Activated T-cell treated with anti-CD3 and anti-CD28 coated beads, Interleukin-2, amount 50 U/mL, for 72 hours (primary cell): ENCODE data around the gene RPUSD4. TPM values are rescaled to one million over a fixed set of nuclear protein-coding genes. Genes with fewer than 3 reads are reported as not detected.

Experiments
- ATAC-seq, 2 donors: fragments of 150-1000 bp; cut with Tn5 transposase; replicated peaks in 1 of 2; 2 replicates each; pipeline ENCODE4 v1.10.0; 2021; ENCODE audit warnings: moderate library complexity in 2 of 2, mild to moderate bottlenecking in 1 of 2
- DNase-seq, 2 donors: peaks; one replicate each; pipeline ENCODE4 v3.0.0; 2021 to 2022; ENCODE audit warnings: mixed read lengths in 1 of 2
- H3K27ac Mint-ChIP-seq: one replicate; pipeline ENCODE4 v1.8.0; 2022; ENCODE audit warnings: mild to moderate bottlenecking, moderate library complexity, mixed read lengths
- H3K27me3 Mint-ChIP-seq: one replicate; pipeline ENCODE4 v1.8.0; 2022; ENCODE audit warnings: low read depth, mixed read lengths
- H3K36me3 Mint-ChIP-seq, 2 donors: one replicate each; pipeline ENCODE4 v1.8.0; 2022; ENCODE audit warnings: mixed read lengths in 2 of 2, mild to moderate bottlenecking in 1 of 2; ENCODE audit not compliant: insufficient read depth in 2 of 2
- H3K4me1 Mint-ChIP-seq: one replicate; pipeline ENCODE4 v1.8.0; 2022; ENCODE audit warnings: low read depth, mixed read lengths
- H3K4me3 Mint-ChIP-seq, 2 donors: one replicate each; pipeline ENCODE4 v1.8.0; 2022; ENCODE audit warnings: mild to moderate bottlenecking in 2 of 2, mixed read lengths in 2 of 2, moderate library complexity in 2 of 2
- H3K9me3 Mint-ChIP-seq, 2 donors: one replicate each; pipeline ENCODE4 v1.8.0; 2022; ENCODE audit warnings: mixed read lengths in 2 of 2
- total RNA-seq, 2 donors: library from RNA; stranded (reverse); gene quantifications; one replicate each; pipeline ENCODE4 v1.2.3, GENCODE V29; 2022

RPUSD4 gene
- total RNA-seq, 2 donors from 2014 or later: 38.7 to 41.4 TPM

- H3K36me3 Mint-ChIP-seq: no peaks in the 10 kb centered on the region
- H3K9me3 Mint-ChIP-seq: no peaks in the 10 kb centered on the region
- H3K27ac Mint-ChIP-seq: no peak overlapping the region
- no peak for DNase-seq
- no peak overlapping the region for H3K4me3 Mint-ChIP-seq
- no peaks in the 10 kb centered on the region for H3K27me3 Mint-ChIP-seq
- no peak for ATAC-seq
- H3K4me1 Mint-ChIP-seq: peaks cover 4% of the 10 kb centered on the region
These were observed 24.5 kb downstream of the RPUSD4 start for GRCh38 chr11:126186708-126187529.

GRCh38 chr11:126186025-126186698 is 25.3 kb downstream of the RPUSD4 start:
- H3K27me3 Mint-ChIP-seq: no peaks in the 10 kb centered on the region
- H3K4me3 Mint-ChIP-seq: no peak overlapping the region
- peaks cover 4% of the 10 kb centered on the region for H3K4me1 Mint-ChIP-seq
- no peak for DNase-seq
- no peak for ATAC-seq
- no peak overlapping the region for H3K27ac Mint-ChIP-seq
- H3K36me3 Mint-ChIP-seq: no peaks in the 10 kb centered on the region
- no peaks in the 10 kb centered on the region for H3K9me3 Mint-ChIP-seq

- Mint-ChIP-seq H3K4me1 (peaks cover 4% of the 10 kb centered on the region), H3K27me3 (no peaks in the 10 kb centered on the region), H3K27ac (no peak overlapping the region), H3K9me3 (no peaks in the 10 kb centered on the region), H3K4me3 (no peak overlapping the region), H3K36me3 (no peaks in the 10 kb centered on the region)
- DNase-seq: no peak
- ATAC-seq: no peak
These were observed 26.0 kb downstream of the RPUSD4 start for GRCh38 chr11:126185259-126186024.

GRCh38 chr11:126182787-126183445 is 28.5 kb downstream of the RPUSD4 start:
- Mint-ChIP-seq H3K4me3 (no peak overlapping the region), H3K9me3 (no peaks in the 10 kb centered on the region), H3K27ac (no peak overlapping the region), H3K27me3 (no peaks in the 10 kb centered on the region), H3K36me3 (peaks cover 0 to 2% of the 10 kb centered on the region in 2 donors), H3K4me1 (peaks cover 4% of the 10 kb centered on the region)
- no peak for ATAC-seq
- no peak for DNase-seq

- Mint-ChIP-seq H3K4me3 (no peak overlapping the region), H3K36me3 (peaks cover 0 to 2% of the 10 kb centered on the region in 2 donors), H3K4me1 (peaks cover 4% of the 10 kb centered on the region), H3K27ac (no peak overlapping the region), H3K9me3 (no peaks in the 10 kb centered on the region), H3K27me3 (no peaks in the 10 kb centered on the region)
- DNase-seq: no peak
- no peak for ATAC-seq
These were observed 29.3 kb downstream of the RPUSD4 start for GRCh38 chr11:126181939-126182730.

GRCh38 chr11:126176853-126177470 is 34.5 kb downstream of the RPUSD4 start:
- no peak overlapping the region for H3K4me3 Mint-ChIP-seq
- no peak for DNase-seq
- no peaks in the 10 kb centered on the region for H3K4me1 Mint-ChIP-seq
- H3K27ac Mint-ChIP-seq: no peak overlapping the region
- H3K9me3 Mint-ChIP-seq: no peaks in the 10 kb centered on the region
- H3K27me3 Mint-ChIP-seq: no peaks in the 10 kb centered on the region
- ATAC-seq: no peak
- peaks cover 0 to 2% of the 10 kb centered on the region in 2 donors for H3K36me3 Mint-ChIP-seq

GRCh38 chr11:126175393-126175792 is 36.1 kb downstream of the RPUSD4 start:
- DNase-seq (no peak), ATAC-seq (no peak)
- Mint-ChIP-seq H3K36me3 (peaks cover 0 to 2% of the 10 kb centered on the region in 2 donors), H3K9me3 (no peaks in the 10 kb centered on the region), H3K4me3 (no peak overlapping the region), H3K27ac (no peak overlapping the region), H3K4me1 (no peaks in the 10 kb centered on the region), H3K27me3 (no peaks in the 10 kb centered on the region)

- DNase-seq: no peak
- no peaks in the 10 kb centered on the region for H3K9me3 Mint-ChIP-seq
- no peak overlapping the region for H3K27ac Mint-ChIP-seq
- no peaks in the 10 kb centered on the region for H3K36me3 Mint-ChIP-seq
- no peak for ATAC-seq
- H3K4me1 Mint-ChIP-seq: no peaks in the 10 kb centered on the region
- H3K27me3 Mint-ChIP-seq: no peaks in the 10 kb centered on the region
- H3K4me3 Mint-ChIP-seq: no peak overlapping the region
These were observed 36.6 kb downstream of the RPUSD4 start for GRCh38 chr11:126174816-126175215.

GRCh38 chr11:126173257-126173656 is 38.2 kb downstream of the RPUSD4 start:
- Mint-ChIP-seq H3K4me3 (no peak overlapping the region), H3K27me3 (peaks cover 8% of the 10 kb centered on the region), H3K27ac (no peak overlapping the region), H3K36me3 (no peaks in the 10 kb centered on the region), H3K9me3 (no peaks in the 10 kb centered on the region), H3K4me1 (no peaks in the 10 kb centered on the region)
- DNase-seq: no peak
- no peak for ATAC-seq

GRCh38 chr11:126172596-126173038 is 38.8 kb downstream of the RPUSD4 start:
- no peak for ATAC-seq
- H3K9me3 Mint-ChIP-seq: no peaks in the 10 kb centered on the region
- no peaks in the 10 kb centered on the region for H3K4me1 Mint-ChIP-seq

GRCh38 chr11:126169291-126169690 is 42.2 kb downstream of the RPUSD4 start:
- Mint-ChIP-seq H3K4me1 (no peaks in the 10 kb centered on the region), H3K36me3 (no peaks in the 10 kb centered on the region), H3K9me3 (no peaks in the 10 kb centered on the region), H3K4me3 (no peak overlapping the region), H3K27ac (no peak overlapping the region), H3K27me3 (peaks cover 8% of the 10 kb centered on the region)
- DNase-seq: no peak
- no peak for ATAC-seq

More at GRCh38 chr11:126172596-126173038, 38.8 kb downstream of the RPUSD4 start:
- DNase-seq: no peak
- Mint-ChIP-seq H3K27ac (no peak overlapping the region), H3K36me3 (no peaks in the 10 kb centered on the region), H3K4me3 (no peak overlapping the region), H3K27me3 (peaks cover 8% of the 10 kb centered on the region)

GRCh38 chr11:126167488-126167887 is 44.0 kb downstream of the RPUSD4 start:
- Mint-ChIP-seq H3K27ac (no peak overlapping the region), H3K4me3 (no peak overlapping the region), H3K9me3 (no peaks in the 10 kb centered on the region), H3K4me1 (no peaks in the 10 kb centered on the region), H3K27me3 (peaks cover 8% of the 10 kb centered on the region), H3K36me3 (no peaks in the 10 kb centered on the region)
- ATAC-seq: no peak
- DNase-seq: no peak
